ENCODE data around the gene TPRN.
A peak's percentile ranks its signal among the peaks of the same experiment; 100 is the strongest.

The TPRN gene

DNA sequence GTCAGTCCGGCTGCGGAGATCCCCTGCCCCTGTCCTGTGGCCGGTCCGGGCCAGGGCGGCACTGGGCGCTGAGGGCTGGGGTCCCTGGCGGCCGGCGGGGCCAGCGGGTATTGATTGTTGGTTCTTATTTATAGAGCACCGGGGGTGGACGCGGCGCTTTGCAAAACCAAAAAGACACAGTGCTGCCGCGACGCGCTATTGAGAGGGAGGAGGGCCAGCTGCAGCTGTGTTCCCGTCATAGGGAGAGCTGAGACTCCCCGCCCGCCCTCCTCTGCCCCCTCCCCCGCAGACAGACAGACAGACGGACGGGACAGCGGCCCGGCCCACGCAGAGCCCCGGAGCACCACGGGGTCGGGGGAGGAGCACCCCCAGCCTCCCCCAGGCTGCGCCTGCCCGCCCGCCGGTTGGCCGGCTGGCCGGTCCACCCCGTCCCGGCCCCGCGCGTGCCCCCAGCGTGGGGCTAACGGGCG is 33.2 kb downstream of the TPRN start:
- no peak overlapping the region for H3K4me3 ChIP-seq (ENCODE audit: low read depth, low read length)
- no peak for TF ChIP-seq POLR2A (IDR thresholded peaks at IDR 0.05; ENCODE audit: extremely low read depth, insufficient read length)
- no peak for TF ChIP-seq MYC (IDR thresholded peaks at IDR 0.05; ENCODE audit: low read depth, low read length)
- TF ChIP-seq, protein P1, sequence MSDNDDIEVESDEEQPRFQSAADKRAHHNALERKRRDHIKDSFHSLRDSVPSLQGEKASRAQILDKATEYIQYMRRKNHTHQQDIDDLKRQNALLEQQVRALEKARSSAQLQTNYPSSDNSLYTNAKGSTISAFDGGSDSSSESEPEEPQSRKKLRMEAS (IDR thresholded peaks at IDR 0.05; ENCODE audit: low read depth, low read length) = no peak
- TF ChIP-seq, protein P2, sequence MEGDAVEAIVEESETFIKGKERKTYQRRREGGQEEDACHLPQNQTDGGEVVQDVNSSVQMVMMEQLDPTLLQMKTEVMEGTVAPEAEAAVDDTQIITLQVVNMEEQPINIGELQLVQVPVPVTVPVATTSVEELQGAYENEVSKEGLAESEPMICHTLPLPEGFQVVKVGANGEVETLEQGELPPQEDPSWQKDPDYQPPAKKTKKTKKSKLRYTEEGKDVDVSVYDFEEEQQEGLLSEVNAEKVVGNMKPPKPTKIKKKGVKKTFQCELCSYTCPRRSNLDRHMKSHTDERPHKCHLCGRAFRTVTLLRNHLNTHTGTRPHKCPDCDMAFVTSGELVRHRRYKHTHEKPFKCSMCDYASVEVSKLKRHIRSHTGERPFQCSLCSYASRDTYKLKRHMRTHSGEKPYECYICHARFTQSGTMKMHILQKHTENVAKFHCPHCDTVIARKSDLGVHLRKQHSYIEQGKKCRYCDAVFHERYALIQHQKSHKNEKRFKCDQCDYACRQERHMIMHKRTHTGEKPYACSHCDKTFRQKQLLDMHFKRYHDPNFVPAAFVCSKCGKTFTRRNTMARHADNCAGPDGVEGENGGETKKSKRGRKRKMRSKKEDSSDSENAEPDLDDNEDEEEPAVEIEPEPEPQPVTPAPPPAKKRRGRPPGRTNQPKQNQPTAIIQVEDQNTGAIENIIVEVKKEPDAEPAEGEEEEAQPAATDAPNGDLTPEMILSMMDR (IDR thresholded peaks at IDR 0.05; ENCODE audit: low read depth, low read length) = no peak
- peak; percentile 39 for DNase-seq (ENCODE audit: low read depth)

DNA sequence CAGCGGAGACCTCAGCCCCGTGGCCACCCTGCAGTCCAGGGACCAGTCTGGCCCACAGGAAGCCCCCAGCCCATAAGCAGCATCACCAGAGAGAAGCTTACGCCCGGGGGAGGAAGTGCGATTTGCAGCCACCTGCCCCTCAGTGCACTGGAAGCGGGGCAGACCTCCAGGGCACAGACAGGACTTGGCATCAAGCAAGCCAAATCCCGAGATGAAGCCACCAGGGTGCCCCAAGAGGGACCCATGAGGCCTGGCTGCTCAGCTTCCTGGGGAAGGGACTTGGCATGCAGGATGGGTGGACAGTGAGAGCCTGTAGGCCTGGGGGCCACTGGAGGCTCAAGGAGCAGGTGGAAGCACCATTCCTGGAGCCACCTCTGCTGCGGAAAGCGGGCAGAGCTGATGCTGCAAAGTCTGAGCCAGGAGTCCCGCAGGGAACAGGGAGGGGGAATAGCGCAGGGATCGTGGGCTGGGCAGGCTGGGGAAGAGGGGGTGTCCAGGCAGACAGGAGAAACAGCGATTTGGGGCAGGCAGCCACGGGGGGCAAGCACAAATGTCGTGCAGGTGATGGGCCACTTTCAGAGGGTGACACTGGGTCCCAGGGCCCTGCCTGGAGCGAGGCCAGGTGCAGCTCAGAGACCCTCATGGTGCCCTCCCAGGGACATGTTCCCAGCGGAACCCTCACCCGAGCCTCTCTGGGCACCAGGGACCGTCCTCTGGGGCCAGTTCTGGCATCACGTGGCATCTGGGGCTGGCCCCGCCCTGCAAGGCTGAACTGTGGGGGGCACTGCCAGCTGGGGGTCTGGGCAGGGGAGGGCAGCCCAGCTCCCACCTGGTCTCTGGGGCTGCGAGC is 33.9 kb downstream of the TPRN start:
- TF ChIP-seq, protein P2 (IDR thresholded peaks at IDR 0.05; ENCODE audit: low read depth, low read length) = no peak
- TF ChIP-seq POLR2A (IDR thresholded peaks at IDR 0.05; ENCODE audit: extremely low read depth, insufficient read length) = no peak
- no peak for TF ChIP-seq MYC (IDR thresholded peaks at IDR 0.05; ENCODE audit: low read depth, low read length)
- TF ChIP-seq, protein P1 (IDR thresholded peaks at IDR 0.05; ENCODE audit: low read depth, low read length) = no peak
- H3K4me3 ChIP-seq (ENCODE audit: low read depth, low read length) = no peak overlapping the region
- DNase-seq (ENCODE audit: low read depth) = no peak

DNA sequence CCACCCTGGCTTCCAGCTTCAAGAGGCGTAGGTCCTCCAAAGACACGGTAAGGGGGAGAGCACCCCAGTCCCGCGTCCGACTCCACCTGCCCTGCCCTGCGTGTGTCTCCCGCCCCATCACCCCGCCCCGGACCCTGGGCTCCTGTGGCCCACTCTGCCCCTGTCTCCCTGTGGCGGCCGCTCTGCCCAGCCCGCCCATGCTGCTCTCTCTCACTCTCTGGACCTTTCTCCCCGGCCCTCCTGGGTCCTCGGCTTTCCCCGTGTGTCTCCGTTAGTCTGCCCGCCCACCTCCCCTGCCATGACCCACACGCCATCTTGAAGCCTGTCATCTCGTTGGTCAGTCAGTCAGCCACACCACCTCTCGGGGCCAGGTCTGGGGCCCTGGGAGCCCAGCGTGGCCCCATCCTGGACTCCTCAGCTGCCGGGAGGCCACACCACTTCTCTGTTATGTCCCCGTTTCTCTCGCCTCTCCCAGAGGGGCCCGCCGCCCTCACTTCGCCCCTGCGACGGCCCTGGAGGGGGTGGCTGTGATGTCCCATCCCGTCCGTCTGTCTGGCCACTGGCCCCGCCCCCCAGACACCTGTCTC is 35.2 kb downstream of the TPRN start:
- DNase-seq (ENCODE audit: low read depth) = no peak
- H3K4me3 ChIP-seq (ENCODE audit: low read depth, low read length) = no peak overlapping the region
- TF ChIP-seq, protein P1 (IDR thresholded peaks at IDR 0.05; ENCODE audit: low read depth, low read length) = no peak
- TF ChIP-seq, protein P2 (IDR thresholded peaks at IDR 0.05; ENCODE audit: low read depth, low read length) = no peak
- TF ChIP-seq MYC (IDR thresholded peaks at IDR 0.05; ENCODE audit: low read depth, low read length) = no peak
- no peak for TF ChIP-seq POLR2A (IDR thresholded peaks at IDR 0.05; ENCODE audit: extremely low read depth, insufficient read length)

DNA sequence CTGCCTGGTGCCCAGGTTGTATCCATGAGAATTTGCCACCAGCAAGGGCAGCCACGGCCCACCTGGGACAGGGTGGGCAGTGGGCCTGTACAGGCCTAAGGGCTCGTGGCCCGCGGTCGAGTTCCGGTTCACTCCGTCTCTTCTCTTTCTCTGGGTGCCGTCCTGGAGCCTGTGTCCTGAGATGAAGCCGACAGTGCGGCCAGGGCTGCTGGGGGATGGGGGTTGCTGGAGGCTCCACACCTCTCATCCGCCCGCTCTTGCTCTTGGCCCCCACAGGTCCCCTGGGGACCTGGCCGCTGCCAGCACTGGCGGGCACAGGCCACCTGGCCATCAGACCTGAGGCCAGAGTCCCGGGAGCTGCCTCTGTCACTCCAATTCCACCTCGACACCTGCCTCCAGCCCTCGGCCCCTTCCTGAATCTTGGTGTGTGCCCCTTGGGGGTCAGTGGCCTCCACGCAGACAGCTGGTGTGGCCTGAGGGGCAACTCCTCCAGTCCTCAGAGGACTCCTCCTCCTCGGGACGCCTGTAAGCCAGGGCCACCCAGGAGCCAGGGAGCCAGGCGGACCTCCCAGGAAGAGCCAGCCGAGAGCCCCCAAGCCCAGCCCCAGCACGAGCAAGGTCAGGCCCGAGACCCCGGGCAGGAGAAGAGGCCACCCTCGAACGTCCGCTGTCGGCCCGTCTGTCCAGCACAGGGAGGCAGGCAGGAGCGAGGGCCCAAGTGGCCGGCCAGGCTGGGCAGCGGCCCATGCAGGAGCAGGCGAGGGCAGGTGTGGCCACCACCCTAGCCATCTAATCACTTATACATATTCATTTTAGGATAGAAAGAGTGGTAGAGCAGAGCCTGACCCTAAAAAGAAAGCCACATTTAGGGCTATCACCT is 35.9 kb downstream of the TPRN start:
- no peak for DNase-seq (ENCODE audit: low read depth)

DNA sequence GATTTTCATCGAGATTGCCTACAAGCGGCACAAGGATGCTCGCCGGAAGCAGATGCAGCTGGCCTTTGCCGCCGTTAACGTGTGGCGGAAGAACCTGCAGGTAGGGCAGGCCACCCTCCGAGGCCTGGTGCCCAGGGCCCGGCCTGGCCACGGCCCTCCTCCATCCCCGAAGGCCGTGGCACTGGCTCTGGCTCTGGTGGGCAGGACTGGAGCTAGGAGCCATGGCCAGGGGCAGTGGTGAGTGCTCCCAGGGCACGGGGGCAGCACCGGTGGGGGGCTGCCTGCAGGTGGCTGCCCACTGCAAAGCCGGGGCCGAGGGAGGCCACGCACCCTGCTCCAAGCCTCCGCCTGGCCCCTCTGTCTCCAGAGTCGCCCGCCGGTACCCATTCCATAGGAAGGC is 36.7 kb downstream of the TPRN start:
- TF ChIP-seq, protein P1 (IDR thresholded peaks at IDR 0.05; ENCODE audit: low read depth, low read length) = no peak
- no peak for TF ChIP-seq POLR2A (IDR thresholded peaks at IDR 0.05; ENCODE audit: extremely low read depth, insufficient read length)
- no peak overlapping the region for H3K4me3 ChIP-seq (ENCODE audit: low read depth, low read length)
- no peak for DNase-seq (ENCODE audit: low read depth)

More for the DNA sequence above, 35.9 kb downstream of the TPRN start:
- TF ChIP-seq, protein P1 (IDR thresholded peaks at IDR 0.05; ENCODE audit: low read depth, low read length) = no peak
- TF ChIP-seq POLR2A (IDR thresholded peaks at IDR 0.05; ENCODE audit: extremely low read depth, insufficient read length) (no peak), MYC (IDR thresholded peaks at IDR 0.05; ENCODE audit: low read depth, low read length) (no peak)
- TF ChIP-seq, protein P2 (IDR thresholded peaks at IDR 0.05; ENCODE audit: low read depth, low read length) = no peak
- H3K4me3 ChIP-seq (ENCODE audit: low read depth, low read length) = no peak overlapping the region
